OCI-LY1 (cell line): ENCODE data around the gene RNU1-4.
"Not testable (repeated sequence)": the region's sequence is repeated elsewhere in the genome, so short reads cannot be mapped to it uniquely, and the experiment has no call there.

ENCODE experiments used
- EZH2 ChIP-seq: fragments of 200-600 bp; sonication (generic), shearing (Covaris generic); IDR thresholded peaks from 2 replicates; pipeline ENCODE4 v1.8.0; 2017; ENCODE audit warnings: borderline replicate concordance, mixed run types, mild to moderate bottlenecking, antibody characterized with exemption, low read length, moderate library complexity, mixed read lengths
- TF ChIP-seq, protein P1 (sequence below): fragments of 200-600 bp; sonication (generic), shearing (Covaris generic); IDR thresholded peaks from 2 replicates; pipeline ENCODE4 v1.5.1; 2017; ENCODE audit warnings: mild to moderate bottlenecking, antibody characterized with exemption, low read length, moderate library complexity, mixed read lengths

DNA sequence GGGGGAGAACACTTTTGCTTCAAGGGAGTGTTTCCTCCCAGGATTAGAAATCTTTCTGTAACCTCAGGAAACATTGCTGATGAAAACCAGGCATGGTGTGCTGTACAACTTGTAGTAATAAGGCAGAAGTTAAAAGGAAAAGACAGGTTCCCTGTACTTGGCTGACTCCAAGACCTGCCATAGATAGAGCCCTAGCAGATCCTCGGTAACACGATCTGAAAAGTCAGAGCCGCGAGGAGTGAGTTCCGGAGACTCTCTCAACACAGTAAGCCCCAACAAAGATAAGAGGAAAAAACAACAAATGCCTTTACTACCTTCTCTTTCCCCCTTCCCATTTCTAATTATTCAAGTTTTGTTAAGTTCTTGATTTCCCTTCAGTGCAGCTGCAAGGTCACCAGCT is 7.3 kb downstream of the RNU1-4 start:
- TF ChIP-seq EZH2, result not testable (repeated sequence)
- TF ChIP-seq, protein P1, sequence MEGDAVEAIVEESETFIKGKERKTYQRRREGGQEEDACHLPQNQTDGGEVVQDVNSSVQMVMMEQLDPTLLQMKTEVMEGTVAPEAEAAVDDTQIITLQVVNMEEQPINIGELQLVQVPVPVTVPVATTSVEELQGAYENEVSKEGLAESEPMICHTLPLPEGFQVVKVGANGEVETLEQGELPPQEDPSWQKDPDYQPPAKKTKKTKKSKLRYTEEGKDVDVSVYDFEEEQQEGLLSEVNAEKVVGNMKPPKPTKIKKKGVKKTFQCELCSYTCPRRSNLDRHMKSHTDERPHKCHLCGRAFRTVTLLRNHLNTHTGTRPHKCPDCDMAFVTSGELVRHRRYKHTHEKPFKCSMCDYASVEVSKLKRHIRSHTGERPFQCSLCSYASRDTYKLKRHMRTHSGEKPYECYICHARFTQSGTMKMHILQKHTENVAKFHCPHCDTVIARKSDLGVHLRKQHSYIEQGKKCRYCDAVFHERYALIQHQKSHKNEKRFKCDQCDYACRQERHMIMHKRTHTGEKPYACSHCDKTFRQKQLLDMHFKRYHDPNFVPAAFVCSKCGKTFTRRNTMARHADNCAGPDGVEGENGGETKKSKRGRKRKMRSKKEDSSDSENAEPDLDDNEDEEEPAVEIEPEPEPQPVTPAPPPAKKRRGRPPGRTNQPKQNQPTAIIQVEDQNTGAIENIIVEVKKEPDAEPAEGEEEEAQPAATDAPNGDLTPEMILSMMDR, result not testable (repeated sequence)
